Lower lobe of right lung (tissue), 2 donors: ENCODE data around the gene MYH7. TPM values are rescaled to one million over a fixed set of nuclear protein-coding genes. Genes with fewer than 3 reads are reported as not detected.

ENCODE experiments used
- ATAC-seq, 2 donors: fragments of 200-7000 bp; cut with Tn5 transposase; one replicate each; pipeline ENCODE4 v1.9.1; 2020 to 2022; ENCODE audit warnings: mild to moderate bottlenecking in 2 of 2, moderate library complexity in 2 of 2
- DNase-seq: peaks from one replicate; pipeline ENCODE4 v3.0.0-alpha.2; 2020
- H3K27ac ChIP-seq: fragments of 200-600 bp; one replicate; pipeline ENCODE4 v1.8.0; 2022
- H3K27me3 ChIP-seq: fragments of 200-600 bp; one replicate; pipeline ENCODE4 v1.8.0; 2022; ENCODE audit warnings: low read depth
- H3K36me3 ChIP-seq: fragments of 200-600 bp; one replicate; pipeline ENCODE4 v1.8.0; 2022; ENCODE audit warnings: mild to moderate bottlenecking
- H3K4me1 ChIP-seq: fragments of 200-600 bp; one replicate; pipeline ENCODE4 v1.8.0; 2022
- H3K4me3 ChIP-seq: fragments of 200-600 bp; one replicate; pipeline ENCODE4 v1.8.0; 2022; ENCODE audit warnings: mild to moderate bottlenecking
- H3K9me3 ChIP-seq: fragments of 200-600 bp; one replicate; pipeline ENCODE4 v1.8.0; 2022
- CTCF ChIP-seq: fragments of 200-600 bp; IDR thresholded peaks from one replicate; pipeline ENCODE4 v1.8.0; 2022; ENCODE audit warnings: antibody characterized with exemption, mild to moderate bottlenecking
- intact Hi-C: fragments of 100-400 bp; cut with DNase I; formaldehyde crosslinking; loops from one replicate; pipeline ENCODE4 v1.11.0; 2022
- total RNA-seq: library from RNA; stranded (reverse); fragmentation: NEBNext Ultra II Directional; extraction: Animal tissue kit (Norgen Biotek cat#: 25700); gene quantifications from one replicate; pipeline ENCODE4 v1.2.1, GENCODE V29; 2021
- donor health status: DM: no; HTN: yes; CAD: no; lungs with severe emphysema.

MYH7 gene
- total RNA-seq, 1 donor from 2014 or later: 0.09 TPM

- no peak overlapping the region for H3K4me3 ChIP-seq
- no peak for DNase-seq
- no peaks in the 10 kb centered on the region for H3K4me1 ChIP-seq
- intact Hi-C loops: no loop called here
- no peak for ATAC-seq
- H3K27me3 ChIP-seq: no peaks in the 10 kb centered on the region
- TF ChIP-seq CTCF: no peak
- no peak overlapping the region for H3K27ac ChIP-seq
- H3K9me3 ChIP-seq: no peaks in the 10 kb centered on the region
- H3K36me3 ChIP-seq: no peaks in the 10 kb centered on the region
Observed at GRCh38 chr14:23405516-23406025, 29.9 kb downstream of the MYH7 start.

- DNase-seq (no peak), ATAC-seq (no peak)
- intact Hi-C loops: no loop called here
- no peaks in the 10 kb centered on the region for H3K36me3 ChIP-seq
- no peak for TF ChIP-seq CTCF
- no peak overlapping the region for H3K27ac ChIP-seq
- no peaks in the 10 kb centered on the region for H3K4me1 ChIP-seq
- H3K9me3 ChIP-seq: no peaks in the 10 kb centered on the region
- H3K27me3 ChIP-seq: no peaks in the 10 kb centered on the region
- no peak overlapping the region for H3K4me3 ChIP-seq
Observed at GRCh38 chr14:23405096-23405495, 30.4 kb downstream of the MYH7 start.

GRCh38 chr14:23404331-23404900 is 31.0 kb downstream of the MYH7 start:
- DNase-seq: no peak
- no peak for TF ChIP-seq CTCF
- H3K4me1 ChIP-seq: no peaks in the 10 kb centered on the region
- no peaks in the 10 kb centered on the region for H3K9me3 ChIP-seq
- no peak overlapping the region for H3K27ac ChIP-seq
- no peak overlapping the region for H3K4me3 ChIP-seq
- no peaks in the 10 kb centered on the region for H3K36me3 ChIP-seq
- no peaks in the 10 kb centered on the region for H3K27me3 ChIP-seq
- no peak for ATAC-seq
- intact Hi-C loops: no loop called here

GRCh38 chr14:23403908-23404307 is 31.6 kb downstream of the MYH7 start:
- no peaks in the 10 kb centered on the region for H3K9me3 ChIP-seq
- no peak overlapping the region for H3K4me3 ChIP-seq
- no peak for ATAC-seq
- intact Hi-C loops: no loop called here
- no peaks in the 10 kb centered on the region for H3K4me1 ChIP-seq
- no peak for DNase-seq
- no peak for TF ChIP-seq CTCF
- no peaks in the 10 kb centered on the region for H3K36me3 ChIP-seq
- H3K27ac ChIP-seq: no peak overlapping the region
- H3K27me3 ChIP-seq: no peaks in the 10 kb centered on the region

GRCh38 chr14:23403139-23403438 is 32.4 kb downstream of the MYH7 start:
- DNase-seq (no peak), ATAC-seq (no peak)
- Histone ChIP-seq H3K4me3 (no peak overlapping the region), H3K27ac (no peak overlapping the region), H3K9me3 (no peaks in the 10 kb centered on the region), H3K36me3 (no peaks in the 10 kb centered on the region), H3K27me3 (no peaks in the 10 kb centered on the region), H3K4me1 (no peaks in the 10 kb centered on the region)
- intact Hi-C loops: no loop called here
- TF ChIP-seq CTCF: no peak
